GM12878 (cell line): ENCODE data around the gene CDON. TPM values are rescaled to one million over a fixed set of nuclear protein-coding genes. Genes with fewer than 3 reads are reported as not detected.

ENCODE experiments used
- ATAC-seq: fragments of 200-7000 bp; cut with Tn5 transposase; 3 replicates; pipeline ENCODE4 v1.9.1; 2020; ENCODE audit warnings: mild to moderate bottlenecking, moderate library complexity
- BruUV-seq: library from RNA; stranded (reverse); fragments of 400-500 nt; replicated peaks from 2 replicates; lab custom pipeline; 2021; lab: Mats Ljungman, UMichigan
- CTCF ChIA-PET: fragments of 300-600 bp; sonication (Branson Sonifier 250); formaldehyde crosslinking; extraction: SDS; loops from one replicate; lab custom pipeline; 2021; ENCODE audit warnings: inconsistent platforms; lab: Yijun Ruan, JAX
- POLR2A ChIA-PET: fragments of 350-600 bp; formaldehyde crosslinking; extraction: SDS; loops from one replicate; lab custom pipeline; 2021; ENCODE audit warnings: inconsistent platforms; lab: Charles Lee
- RAD21 ChIA-PET: fragments of 300-600 bp; sonication (Branson Sonifier 250); formaldehyde crosslinking; loops from one replicate; lab custom pipeline; 2023; ENCODE audit warnings: antibody characterized with exemption; ENCODE audit not compliant: unreplicated experiment; lab: Charles Lee
- SMC1A ChIA-PET: fragments of 300-600 bp; sonication (Branson Sonifier 250); formaldehyde crosslinking; loops from one replicate; lab custom pipeline; 2023; ENCODE audit not compliant: unreplicated experiment, uncharacterized antibody; lab: Charles Lee
- DNase-seq: peaks from one replicate; pipeline ENCODE4 v3.0.0-alpha.2; 2011; ENCODE audit warnings: low read depth, low spot score
- FAIRE-seq: peaks from 3 replicates; lab custom pipeline; 2011; peaks lifted over from hg19 to GRCh38; lab: Jason Lieb, UNC
- H2AFZ ChIP-seq: 2 replicates; pipeline ENCODE4 v1.6.0; 2011; ENCODE audit warnings: low read depth, low read length, control low read depth; ENCODE audit not compliant: control insufficient read depth
- H3K27ac ChIP-seq: 2 replicates; pipeline ENCODE4 v1.5.1; 2011; ENCODE audit warnings: control low read depth; ENCODE audit not compliant: control insufficient read depth, insufficient read depth
- H3K27me3 ChIP-seq, 2 experiments: replicated peaks in 1 of 2; 2 replicates each; pipeline versions ENCODE4 v1.6.0 to v1.6.1; 2011; ENCODE audit warnings: low read length in 1 of 2; ENCODE audit not compliant: control insufficient read depth in 2 of 2, insufficient read depth in 2 of 2
- H3K36me3 ChIP-seq, 2 experiments: 2 replicates each; pipeline ENCODE4 v1.5.1; 2011; ENCODE audit warnings: low read length in 1 of 2; ENCODE audit not compliant: control insufficient read depth in 2 of 2, insufficient read depth in 2 of 2
- H3K4me1 ChIP-seq: 2 replicates; pipeline ENCODE4 v1.6.1; 2011; ENCODE audit warnings: mild to moderate bottlenecking, low read length, moderate library complexity, mixed read lengths; ENCODE audit not compliant: control insufficient read depth, insufficient read depth
- H3K4me2 ChIP-seq: 2 replicates; pipeline ENCODE4 v1.6.0; 2011; ENCODE audit warnings: control low read depth; ENCODE audit not compliant: control insufficient read depth, insufficient read depth
- H3K4me3 ChIP-seq: fragments of 200-600 bp; sonication (generic); 2 replicates; pipeline ENCODE4 v1.5.1; 2016
- H3K79me2 ChIP-seq: 2 replicates; pipeline ENCODE4 v1.6.0; 2011; ENCODE audit warnings: low read length; ENCODE audit not compliant: control insufficient read depth, insufficient read depth
- H3K9ac ChIP-seq: 2 replicates; pipeline ENCODE4 v1.8.0; 2011; ENCODE audit warnings: low read length, control low read depth, mixed read lengths; ENCODE audit not compliant: control insufficient read depth, insufficient read depth
- H3K9me3 ChIP-seq: replicated peaks from 3 replicates; pipeline ENCODE4 v1.5.1; 2011; ENCODE audit warnings: mild to moderate bottlenecking, low read length; ENCODE audit not compliant: control insufficient read depth, insufficient read depth
- H4K20me1 ChIP-seq: 2 replicates; pipeline ENCODE4 v1.6.0; 2011; ENCODE audit not compliant: control insufficient read depth, insufficient read depth
- ATF3 ChIP-seq: IDR thresholded peaks from 2 replicates; pipeline ENCODE4 v1.6.1; 2011; ENCODE audit warnings: low read depth, mild to moderate bottlenecking, low read length, moderate library complexity, borderline replicate concordance; ENCODE audit errors: extremely low read depth
- CTCF ChIP-seq, 3 experiments: IDR thresholded peaks in 2 of 3; conservative IDR thresholded peaks in 1 of 3; 2 replicates each; pipeline ENCODE4 v1.5.1; 2011; ENCODE audit warnings: low read depth in 3 of 3, low read length in 3 of 3, mild to moderate bottlenecking in 3 of 3, control low read depth in 2 of 3, moderate library complexity in 2 of 3, inconsistent platforms in 1 of 3, mixed read lengths in 1 of 3; ENCODE audit not compliant: control insufficient read depth in 2 of 3, insufficient read depth in 1 of 3; ENCODE audit errors: extremely low read depth in 1 of 3
- EGR1 ChIP-seq, 2 experiments: IDR thresholded peaks; 1 replicate in 1 of 2; 2 replicates in 1 of 2; pipeline ENCODE4 v1.6.1; 2011 to 2012; ENCODE audit warnings: low read depth in 2 of 2, low read length in 2 of 2, borderline replicate concordance in 1 of 2, mild to moderate bottlenecking in 1 of 2, moderate library complexity in 1 of 2
- FOXK2 ChIP-seq: fragments of 450-650 bp; IDR thresholded peaks from 2 replicates; pipeline ENCODE4 v1.6.1; 2017; ENCODE audit warnings: mild to moderate bottlenecking, moderate library complexity
- WGBS: methylation state at CpG from one replicate; pipeline ENCODE4 v1.1.6; 2016; ENCODE audit warnings: low lambda C conversion rate; ENCODE audit not compliant: insufficient replicate concordance, insufficient coverage; ENCODE audit errors: missing lambda C conversion rate; 5-methylcytosine and 5-hydroxymethylcytosine counted together
- in situ Hi-C: fragments of 300-500 bp; cut with MboI; formaldehyde crosslinking; loops from 9 replicates; pipeline ENCODE4 v1.14.3; 2018; ENCODE audit warnings: mixed read lengths
- intact Hi-C: fragments of 100-400 bp; cut with micrococcal nuclease; formaldehyde crosslinking; loops from one replicate; pipeline ENCODE4 v1.14.2; 2022; ENCODE audit not compliant: unreplicated experiment
- polyA plus RNA-seq, 11 experiments: library from polyadenylated mRNA; depleted of rRNA in 4 of 11; unstranded in 6 of 11; stranded (reverse) in 5 of 11; fragments of >200 nt; fragmentation: Nextera tagmentation in 4 of 11; fragmentation: Illumina TruSeq in 1 of 11; extraction: Ambion mirVana in 4 of 11; extraction: Trizol in 1 of 11; gene quantifications; 1 replicate in 1 of 11; 2 replicates in 10 of 11; pipeline versions ENCODE4 v1.2.1 to v1.2.3, GENCODE V29; 2011 to 2016; ENCODE audit warnings: inconsistent platforms in 2 of 11, missing spikeins in 2 of 11, low read depth in 1 of 11
- total RNA-seq, 4 experiments: library from RNA; depleted of rRNA in 3 of 4; stranded (reverse); fragments of >200 nt in 3 of 4; fragmentation: Illumina TruSeq in 1 of 4; extraction: Trizol in 1 of 4; gene quantifications; 2 replicates each; pipeline versions ENCODE4 v1.2.1 to v1.2.3, GENCODE V29; 2013 to 2021

CDON gene
- total and polyA plus RNA-seq, 10 of the 15 experiments (the other 5 are each of a cell fraction or from before 2014, with no cell fraction given) = 0.07 to 4.2 (median 0.36) TPM

- TF ChIP-seq CTCF (IDR thresholded peaks at IDR 0.05 in 2 of 3, conservative IDR thresholded peaks at IDR 0.05 in 1 of 3; ENCODE audit: control insufficient read depth in 2 of 3, extremely low read depth in 1 of 3, insufficient read depth in 1 of 3, low read depth in 3 of 3, low read length in 3 of 3) (no peak), EGR1 (IDR thresholded peaks at IDR 0.05; ENCODE audit: borderline replicate concordance in 1 of 2, low read depth in 2 of 2, low read length in 2 of 2) (no peak)
Observed at GRCh38 chr11:125971618-125972017, 91.0 kb downstream of the CDON start (continued).

- Histone ChIP-seq H3K9me3 (peaks cover under 1% of the 10 kb centered on the region; the same call in 1 of the 3 replicates), H3K27ac (no peak overlapping the region)
- TF ChIP-seq ATF3 (no peak), FOXK2 (no peak)
- TF ChIP-seq, all 136 proteins: peak for 0
- Histone ChIP-seq H3K4me2 (no peak overlapping the region), H3K79me2 (no peaks in the 10 kb centered on the region), H3K27me3 (no peaks in the 10 kb centered on the region), H4K20me1 (no peaks in the 10 kb centered on the region), H2AFZ (no peak overlapping the region), H3K4me1 (no peaks in the 10 kb centered on the region), H3K9ac (no peak overlapping the region), H3K36me3 (no peaks in the 10 kb centered on the region), H3K4me3 (no peak overlapping the region)
- in situ Hi-C loops = no loop called here
- ChIA-PET SMC1A (interaction anchor here (0.7 kb wide), 1 partner anchor 86 kb away, joined by 3 read pairs; no protein-coding TSS in a partner anchor), CTCF (interaction anchor here (0.9 to 1.4 kb wide), 4 partner anchors 31 to 93 kb away, joined by 3 to 4 read pairs (median 3); no protein-coding TSS in a partner anchor), POLR2A (no interaction called here), RAD21 (interaction anchor here (1.6 kb wide), 1 partner anchor 89 kb away, joined by 4 read pairs; no protein-coding TSS in a partner anchor)
- BruUV-seq = no TSS peak
- ATAC-seq = peak; percentile 60
- no peak for DNase-seq
- 23% methylated on average over 7 of the region's 7 CpGs for WGBS
- FAIRE-seq = no peak
- intact Hi-C loops = no loop called here
Observed at GRCh38 chr11:125968354-125968753, 94.3 kb downstream of the CDON start.
